Endothelial cell of umbilical vein (primary cell): ENCODE results near the gene MT3.

ENCODE experiments used
- CTCF ChIP-seq, 2 donors: IDR thresholded peaks; 1 replicate in 1 of 2; 2 replicates in 1 of 2; pipeline ENCODE4 v1.5.1; 2011; ENCODE audit warnings: low read length in 2 of 2, mild to moderate bottlenecking in 2 of 2, moderate library complexity in 2 of 2, control low read depth in 1 of 2, inconsistent platforms in 1 of 2, low read depth in 1 of 2; ENCODE audit not compliant: insufficient read depth in 1 of 2; ENCODE audit errors: extremely low read depth in 1 of 2
- EZH2 ChIP-seq: IDR thresholded peaks from 2 replicates; pipeline ENCODE4 v1.6.1; 2012; ENCODE audit warnings: borderline replicate concordance, low read depth, mild to moderate bottlenecking, moderate library complexity, low read length, inconsistent platforms; ENCODE audit not compliant: severe bottlenecking
- FOS ChIP-seq: IDR thresholded peaks from 2 replicates; pipeline ENCODE4 v1.6.1; 2011; ENCODE audit warnings: mild to moderate bottlenecking, low read length, moderate library complexity, borderline replicate concordance; ENCODE audit not compliant: insufficient read depth
- JUN ChIP-seq: IDR thresholded peaks from 2 replicates; pipeline ENCODE4 v1.6.1; 2011; ENCODE audit warnings: borderline replicate concordance, low read depth; ENCODE audit not compliant: insufficient read length, insufficient read depth
- POLR2A ChIP-seq: IDR thresholded peaks from 2 replicates; pipeline ENCODE4 v1.6.1; 2012; ENCODE audit warnings: low read depth, mild to moderate bottlenecking, control low read depth, low read length
- POLR2AphosphoS5 ChIP-seq: IDR thresholded peaks from 2 replicates; pipeline ENCODE4 v1.6.1; 2012; ENCODE audit warnings: low read depth, mild to moderate bottlenecking, control low read depth, low read length, moderate library complexity; ENCODE audit not compliant: insufficient read depth

GRCh38 chr16:56564793-56565477 lies 24.4 kb upstream of the MT3 start, which contains the start of gene MT4:
- TF ChIP-seq CTCF (IDR thresholded peaks at IDR 0.05; ENCODE audit: extremely low read depth in 1 of 2, insufficient read depth in 1 of 2, low read depth in 1 of 2, low read length in 2 of 2), result no peak
- no peak for TF ChIP-seq EZH2
- no peak for TF ChIP-seq POLR2AphosphoS5
- TF ChIP-seq POLR2A, result no peak
- TF ChIP-seq JUN, result no peak
- no peak for TF ChIP-seq FOS
